ENCODE results near the gene PATL2.
A peak's percentile ranks its signal among the peaks of the same experiment; 100 is the strongest.
"Not testable (repeated sequence)": the region's sequence is repeated elsewhere in the genome, so short reads cannot be mapped to it uniquely, and the experiment has no call there.

Gene PATL2

GRCh38 chr15:44720000-44720435 lies 8.9 kb upstream of the PATL2 start:
- DNase-seq; intact Hi-C loops (cut with DNase I): not testable (repeated sequence)

- no peak for DNase-seq
- intact Hi-C loops (cut with DNase I), result no loop called here
Measured at GRCh38 chr15:44719293-44719999, 8.3 kb upstream of the PATL2 start.

- no peak for DNase-seq
- intact Hi-C loops (cut with DNase I), result no loop called here
Measured at GRCh38 chr15:44718927-44719292, 7.8 kb upstream of the PATL2 start.

- intact Hi-C loops (cut with DNase I), result no loop called here
Measured at GRCh38 chr15:44718180-44718926, 7.2 kb upstream of the PATL2 start.

GRCh38 chr15:44716983-44717602 lies 6.0 kb upstream of the PATL2 start:
- intact Hi-C loops (cut with DNase I), result no loop called here
- no peak for DNase-seq

More at GRCh38 chr15:44718180-44718926, 7.2 kb upstream of the PATL2 start:
- DNase-seq, result no peak

GRCh38 chr15:44715797-44716334 lies 4.7 kb upstream of the PATL2 start:
- intact Hi-C loops (cut with DNase I), result no loop called here
- no peak for DNase-seq

- no peak for DNase-seq
- intact Hi-C loops (cut with DNase I), result no loop called here
Measured at GRCh38 chr15:44715142-44715796, 4.1 kb upstream of the PATL2 start.

GRCh38 chr15:44713006-44713966 lies 2.2 kb upstream of the PATL2 start:
- DNase-seq, result no peak
- intact Hi-C loops (cut with DNase I), result no loop called here

GRCh38 chr15:44712346-44713005 lies 1.4 kb upstream of the PATL2 start:
- intact Hi-C loops (cut with DNase I), result no loop called here

GRCh38 chr15:44711743-44712345 lies 721 bp upstream of the PATL2 start:
- DNase-seq, result peak in 7 of 10 donors; percentile 12 to 87 (median 39)
- intact Hi-C loops (cut with DNase I), result loop anchor here (2.0 kb wide), 1 partner anchor 17 kb away; no protein-coding TSS in a partner anchor

More at GRCh38 chr15:44712346-44713005, 1.4 kb upstream of the PATL2 start:
- DNase-seq, result peak in 4 of 10 donors; percentile 17 to 82 (median 36)

- intact Hi-C loops (cut with DNase I), result loop anchor here (2.0 kb wide), 1 partner anchor 18 kb away; no protein-coding TSS in a partner anchor
- DNase-seq, result no peak
Measured at GRCh38 chr15:44710236-44711095, 657 bp downstream of the PATL2 start.

GRCh38 chr15:44706946-44707636 lies 4.0 kb downstream of the PATL2 start:
- intact Hi-C loops (cut with DNase I), result no loop called here
- no peak for DNase-seq

- intact Hi-C loops (cut with DNase I), result no loop called here
- DNase-seq, result no peak
Measured at GRCh38 chr15:44706401-44706800, 4.7 kb downstream of the PATL2 start.

- no peak for DNase-seq
- intact Hi-C loops (cut with DNase I), result no loop called here
Measured at GRCh38 chr15:44705986-44706385, 5.1 kb downstream of the PATL2 start.

GRCh38 chr15:44700676-44701075 lies 10.4 kb downstream of the PATL2 start:
- intact Hi-C loops (cut with DNase I); DNase-seq: not testable (repeated sequence)

GRCh38 chr15:44698641-44699040 lies 12.5 kb downstream of the PATL2 start:
- intact Hi-C loops (cut with DNase I), result no loop called here

GRCh38 chr15:44697014-44697413 lies 14.1 kb downstream of the PATL2 start:
- intact Hi-C loops (cut with DNase I), result no loop called here
- DNase-seq, result no peak

More at GRCh38 chr15:44698641-44699040, 12.5 kb downstream of the PATL2 start:
- no peak for DNase-seq

All from posterior cingulate gyrus (tissue), 11 donors.